Measurements from ENCODE around the gene MTREX. TPM values are rescaled to one million over a fixed set of nuclear protein-coding genes. Genes with fewer than 3 reads are reported as not detected.

MTREX gene
- total and polyA plus RNA-seq, 2 of the 8 experiments (the other 6 are each of a cell fraction or from before 2014, with no cell fraction given), result 16.0 to 130 TPM

- H3K14ac ChIP-seq (ENCODE audit: insufficient read length), result no peak overlapping the region
- no peaks in the 10 kb centered on the region for H3K79me1 ChIP-seq (ENCODE audit: low read depth, low read length)
- no peaks in the 10 kb centered on the region for H3K9me3 ChIP-seq (ENCODE audit: insufficient read depth in 2 of 2, low read depth in 1 of 2, low read length in 1 of 2)
- H3K79me2 ChIP-seq (ENCODE audit: control insufficient read depth in 1 of 2, insufficient read depth in 2 of 2, low read length in 2 of 2), result peaks cover 0 to 3% of the 10 kb centered on the region in 2 experiments; a peak in 1 of 4 replicates
- H4K20me1 ChIP-seq (replicated peaks in 1 of 2; ENCODE audit: control insufficient read depth in 1 of 2, insufficient read depth in 2 of 2, low read length in 2 of 2), result no peaks in the 10 kb centered on the region
- no peak overlapping the region for H4K5ac ChIP-seq (ENCODE audit: insufficient read length, low read depth, low read length)
- H2AK5ac ChIP-seq (ENCODE audit: low read depth, low read length), result no peak overlapping the region
- H3K27me3 ChIP-seq (replicated peaks in 1 of 4; ENCODE audit: control insufficient read depth in 3 of 4, extremely low read depth in 1 of 4, insufficient read depth in 3 of 4, low read length in 3 of 4), result no peaks in the 10 kb centered on the region
- POLR2A ChIA-PET (ENCODE audit: partially characterized antibody), result no interaction called here
- H2BK12ac ChIP-seq (ENCODE audit: low read depth, low read length), result no peak overlapping the region
- FAIRE-seq (no peak), DNase-seq (ENCODE audit: low read depth in 1 of 2, low spot score in 2 of 2) (no peak)
- no peak overlapping the region for H3K23ac ChIP-seq (ENCODE audit: insufficient read length)
- H3K4ac ChIP-seq (replicated peaks; ENCODE audit: insufficient read length, low read depth, low read length), result no peak overlapping the region
- CTCF ChIA-PET (ENCODE audit: partially characterized antibody), result interaction anchor here (0.6 to 1.3 kb wide), 3 partner anchors 60 to 346 kb away, joined by 3 to 4 read pairs (median 3); no protein-coding TSS in a partner anchor
- no peak overlapping the region for H3K4me3 ChIP-seq (ENCODE audit: extremely low read depth in 1 of 4, insufficient read depth in 2 of 4, low read depth in 3 of 4, low read length in 4 of 4)
- H3K9ac ChIP-seq (replicated peaks in 1 of 4; ENCODE audit: extremely low read depth in 1 of 4, low read depth in 3 of 4, low read length in 3 of 4), result no peak overlapping the region
- H2AFZ ChIP-seq (ENCODE audit: low read length), result no peak overlapping the region
- H3K18ac ChIP-seq (ENCODE audit: extremely low read depth, low read length), result no peak overlapping the region
- H3K36me3 ChIP-seq (ENCODE audit: control insufficient read depth in 2 of 4, insufficient read depth in 4 of 4, low read length in 3 of 4), result peaks cover 6 to 87% (median 45%) of the 10 kb centered on the region in 4 experiments; a peak in 7 of 8 replicates
- H2BK5ac ChIP-seq (ENCODE audit: low read depth, low read length), result no peak overlapping the region
- 82% methylated on average over 3 of the region's 4 CpGs; no CpG with 5 or more reads in 1 of the 2 experiments for WGBS, 2 experiments (ENCODE audit: extremely low coverage in 1 of 2, insufficient coverage in 1 of 2, insufficient read length in 1 of 2, insufficient replicate concordance in 2 of 2, low coverage in 1 of 2, low lambda C conversion rate in 2 of 2, missing lambda C conversion rate in 1 of 2)
- H2BK20ac ChIP-seq (ENCODE audit: low read length), result no peak overlapping the region
- H3K4me1 ChIP-seq (replicated peaks in 1 of 4; ENCODE audit: control insufficient read depth in 3 of 4, insufficient read depth in 4 of 4, low read length in 3 of 4), result no peaks in the 10 kb centered on the region
- no peak overlapping the region for H4K8ac ChIP-seq (ENCODE audit: extremely low read depth, insufficient read depth, low read length)
- H2BK15ac ChIP-seq (ENCODE audit: low read length), result no peak overlapping the region
- no peak overlapping the region for H3K27ac ChIP-seq (ENCODE audit: low read depth, low read length)
- no peak overlapping the region for H3K56ac ChIP-seq (replicated peaks; ENCODE audit: insufficient read length, low read depth, low read length)
- no peak overlapping the region for H2BK120ac ChIP-seq (replicated peaks; ENCODE audit: low read depth, low read length)
- H3K23me2 ChIP-seq (ENCODE audit: low read depth, low read length), result no peaks in the 10 kb centered on the region
- H4K91ac ChIP-seq (replicated peaks; ENCODE audit: insufficient read length, low read length), result no peak overlapping the region
- H3K4me2 ChIP-seq (ENCODE audit: insufficient read depth in 1 of 2, low read depth in 2 of 2, low read length in 2 of 2), result no peak overlapping the region
- TF ChIP-seq RFX5 (IDR thresholded peaks at IDR 0.05; ENCODE audit: borderline replicate concordance, low read depth, low read length), result no peak
- no peak for TF ChIP-seq BCL11A (IDR thresholded peaks at IDR 0.05; ENCODE audit: low read depth in 2 of 2, low read length in 2 of 2)
- TF ChIP-seq TBP (IDR thresholded peaks at IDR 0.05; ENCODE audit: low read depth, low read length), result no peak
- TF ChIP-seq CHD2 (IDR thresholded peaks at IDR 0.05; ENCODE audit: low read length), result no peak
- TF ChIP-seq CHD1 (IDR thresholded peaks at IDR 0.05; ENCODE audit: low read depth, low read length), result no peak
- no peak for TF ChIP-seq FOSL1 (IDR thresholded peaks at IDR 0.05; ENCODE audit: insufficient read depth, low read depth, low read length)
- TF ChIP-seq CBX5 (IDR thresholded peaks at IDR 0.05; ENCODE audit: low read depth, low read length), result no peak
- no peak for TF ChIP-seq YY1 (IDR thresholded peaks at IDR 0.05; ENCODE audit: low read depth, low read length)
These were observed 37.5 kb downstream of the MTREX start for GRCh38 chr5:55345327-55345726.
